HL-60 (cell line): ENCODE results near the gene TTC28.

Experiments used
- DNase-seq, 2 experiments: peaks; one replicate each; pipeline ENCODE4 v3.0.0-alpha.2; 2010 to 2020; ENCODE audit warnings: low read depth in 1 of 2, low spot score in 1 of 2
- H3K27ac ChIP-seq: fragments of 250-450 bp; sonication (Bioruptor Pico); replicated peaks from 2 replicates; pipeline ENCODE4 v1.5.1; 2020; ENCODE audit warnings: mild to moderate bottlenecking, moderate library complexity
- H3K27me3 ChIP-seq: fragments of 250-450 bp; sonication (Bioruptor Pico); 2 replicates; pipeline ENCODE4 v1.5.1; 2021; ENCODE audit warnings: mild to moderate bottlenecking, moderate library complexity; ENCODE audit not compliant: insufficient read depth, poor library complexity, severe bottlenecking
- H3K4me3 ChIP-seq: replicated peaks from 2 replicates; pipeline ENCODE4 v1.5.1; 2011; ENCODE audit warnings: mild to moderate bottlenecking, control low read depth, low read length; ENCODE audit not compliant: insufficient read depth
- GABPA ChIP-seq: IDR thresholded peaks from 2 replicates; pipeline ENCODE4 v1.6.1; 2012; ENCODE audit warnings: low read depth
- POLR2AphosphoS5 ChIP-seq: IDR thresholded peaks from 2 replicates; pipeline ENCODE4 v1.6.1; 2012; ENCODE audit warnings: low read depth
- SPI1 ChIP-seq: IDR thresholded peaks from 2 replicates; pipeline ENCODE4 v1.6.1; 2012; ENCODE audit warnings: low read depth, mild to moderate bottlenecking, borderline replicate concordance
- TF ChIP-seq, protein P1 (sequence below): IDR thresholded peaks from one replicate; pipeline ENCODE4 v1.5.1; 2011; ENCODE audit warnings: low read length, control low read depth, inconsistent platforms; ENCODE audit not compliant: insufficient read depth
- TF ChIP-seq, protein P2 (sequence below): IDR thresholded peaks from 2 replicates; pipeline ENCODE4 v1.6.1; 2012; ENCODE audit warnings: low read depth; ENCODE audit not compliant: insufficient replicate concordance

Gene TTC28

DNA sequence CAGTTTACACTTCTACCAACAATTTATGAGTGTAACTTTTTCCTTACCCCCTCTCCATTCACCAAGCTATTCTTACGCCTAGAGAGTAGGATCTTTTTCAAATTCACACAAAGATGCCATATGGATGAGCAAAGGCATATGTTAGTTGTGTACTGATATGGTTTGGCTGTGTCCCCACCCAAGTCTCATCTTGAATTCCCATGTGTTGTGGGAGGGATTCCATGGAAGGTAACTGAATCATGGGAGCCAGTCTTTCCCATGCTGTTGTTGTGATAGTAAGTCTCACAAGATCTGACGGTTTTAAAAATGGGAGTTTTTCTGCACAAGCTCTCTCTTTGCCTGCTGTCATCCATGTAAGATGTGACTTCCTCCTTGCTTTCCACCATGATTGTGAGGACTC is 40.3 kb downstream of the TTC28 start:
- no peak for DNase-seq
- Histone ChIP-seq H3K4me3 (no peak overlapping the region), H3K27me3 (no peaks in the 10 kb centered on the region), H3K27ac (no peak overlapping the region)
- TF ChIP-seq GABPA: no peak
- TF ChIP-seq SPI1: no peak
- TF ChIP-seq, protein P1, sequence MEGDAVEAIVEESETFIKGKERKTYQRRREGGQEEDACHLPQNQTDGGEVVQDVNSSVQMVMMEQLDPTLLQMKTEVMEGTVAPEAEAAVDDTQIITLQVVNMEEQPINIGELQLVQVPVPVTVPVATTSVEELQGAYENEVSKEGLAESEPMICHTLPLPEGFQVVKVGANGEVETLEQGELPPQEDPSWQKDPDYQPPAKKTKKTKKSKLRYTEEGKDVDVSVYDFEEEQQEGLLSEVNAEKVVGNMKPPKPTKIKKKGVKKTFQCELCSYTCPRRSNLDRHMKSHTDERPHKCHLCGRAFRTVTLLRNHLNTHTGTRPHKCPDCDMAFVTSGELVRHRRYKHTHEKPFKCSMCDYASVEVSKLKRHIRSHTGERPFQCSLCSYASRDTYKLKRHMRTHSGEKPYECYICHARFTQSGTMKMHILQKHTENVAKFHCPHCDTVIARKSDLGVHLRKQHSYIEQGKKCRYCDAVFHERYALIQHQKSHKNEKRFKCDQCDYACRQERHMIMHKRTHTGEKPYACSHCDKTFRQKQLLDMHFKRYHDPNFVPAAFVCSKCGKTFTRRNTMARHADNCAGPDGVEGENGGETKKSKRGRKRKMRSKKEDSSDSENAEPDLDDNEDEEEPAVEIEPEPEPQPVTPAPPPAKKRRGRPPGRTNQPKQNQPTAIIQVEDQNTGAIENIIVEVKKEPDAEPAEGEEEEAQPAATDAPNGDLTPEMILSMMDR: no peak
- TF ChIP-seq, protein P2, sequence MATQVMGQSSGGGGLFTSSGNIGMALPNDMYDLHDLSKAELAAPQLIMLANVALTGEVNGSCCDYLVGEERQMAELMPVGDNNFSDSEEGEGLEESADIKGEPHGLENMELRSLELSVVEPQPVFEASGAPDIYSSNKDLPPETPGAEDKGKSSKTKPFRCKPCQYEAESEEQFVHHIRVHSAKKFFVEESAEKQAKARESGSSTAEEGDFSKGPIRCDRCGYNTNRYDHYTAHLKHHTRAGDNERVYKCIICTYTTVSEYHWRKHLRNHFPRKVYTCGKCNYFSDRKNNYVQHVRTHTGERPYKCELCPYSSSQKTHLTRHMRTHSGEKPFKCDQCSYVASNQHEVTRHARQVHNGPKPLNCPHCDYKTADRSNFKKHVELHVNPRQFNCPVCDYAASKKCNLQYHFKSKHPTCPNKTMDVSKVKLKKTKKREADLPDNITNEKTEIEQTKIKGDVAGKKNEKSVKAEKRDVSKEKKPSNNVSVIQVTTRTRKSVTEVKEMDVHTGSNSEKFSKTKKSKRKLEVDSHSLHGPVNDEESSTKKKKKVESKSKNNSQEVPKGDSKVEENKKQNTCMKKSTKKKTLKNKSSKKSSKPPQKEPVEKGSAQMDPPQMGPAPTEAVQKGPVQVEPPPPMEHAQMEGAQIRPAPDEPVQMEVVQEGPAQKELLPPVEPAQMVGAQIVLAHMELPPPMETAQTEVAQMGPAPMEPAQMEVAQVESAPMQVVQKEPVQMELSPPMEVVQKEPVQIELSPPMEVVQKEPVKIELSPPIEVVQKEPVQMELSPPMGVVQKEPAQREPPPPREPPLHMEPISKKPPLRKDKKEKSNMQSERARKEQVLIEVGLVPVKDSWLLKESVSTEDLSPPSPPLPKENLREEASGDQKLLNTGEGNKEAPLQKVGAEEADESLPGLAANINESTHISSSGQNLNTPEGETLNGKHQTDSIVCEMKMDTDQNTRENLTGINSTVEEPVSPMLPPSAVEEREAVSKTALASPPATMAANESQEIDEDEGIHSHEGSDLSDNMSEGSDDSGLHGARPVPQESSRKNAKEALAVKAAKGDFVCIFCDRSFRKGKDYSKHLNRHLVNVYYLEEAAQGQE: no peak
- TF ChIP-seq POLR2AphosphoS5: no peak

DNA sequence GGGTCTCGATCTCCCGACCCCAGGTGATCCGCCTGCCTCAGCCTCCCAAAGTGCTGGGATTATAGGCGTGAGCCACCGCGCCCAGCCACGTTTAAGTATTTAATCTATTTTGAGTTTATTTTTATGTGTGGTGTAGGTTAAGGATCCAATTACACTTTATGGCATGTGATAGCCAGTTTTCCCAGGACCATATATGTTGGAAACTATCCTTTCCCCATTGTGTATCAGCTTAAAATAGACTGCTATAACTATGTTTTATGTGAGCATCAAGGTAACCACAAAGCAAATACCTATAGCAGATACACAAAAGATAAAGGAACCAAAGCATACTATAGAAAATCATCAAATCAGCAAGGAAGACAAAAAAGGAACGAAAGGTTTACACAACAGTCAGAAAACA is 42.4 kb downstream of the TTC28 start:
- no peak for DNase-seq
- Histone ChIP-seq H3K27ac (no peak overlapping the region), H3K4me3 (no peak overlapping the region), H3K27me3 (no peaks in the 10 kb centered on the region)
- no peak for TF ChIP-seq GABPA
- TF ChIP-seq, protein P1: no peak
- TF ChIP-seq SPI1: no peak
- TF ChIP-seq POLR2AphosphoS5: no peak
- TF ChIP-seq, protein P2: no peak

DNA sequence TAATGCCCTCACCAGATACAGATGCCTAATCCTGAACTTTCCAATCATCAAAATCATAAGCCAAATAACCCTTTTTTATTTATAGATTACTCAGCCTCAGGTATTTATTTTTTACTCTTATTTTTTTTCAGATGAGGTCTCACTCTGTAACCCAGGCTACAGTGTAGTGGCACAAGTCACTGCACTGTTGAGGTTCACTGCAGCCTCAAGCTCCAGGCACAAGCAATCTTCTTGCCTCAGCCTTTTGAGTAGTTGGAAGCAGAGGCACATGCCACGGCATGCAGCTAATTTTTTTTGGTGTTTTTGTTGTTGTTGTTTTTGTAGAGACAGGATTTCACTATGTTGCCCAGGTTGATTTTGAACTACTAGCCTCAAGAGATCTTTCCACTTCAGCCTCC is 49.5 kb downstream of the TTC28 start:
- TF ChIP-seq GABPA (no peak), POLR2AphosphoS5 (no peak), SPI1 (no peak)
- TF ChIP-seq, protein P1: no peak
- TF ChIP-seq, protein P2: no peak
- H3K4me3 ChIP-seq: no peak overlapping the region
- no peak for DNase-seq
- H3K27me3 ChIP-seq: peaks cover 5% of the 10 kb centered on the region
- no peak overlapping the region for H3K27ac ChIP-seq
